ENCODE measurements around the gene S100B. TPM values are rescaled to one million over a fixed set of nuclear protein-coding genes. Genes with fewer than 3 reads are reported as not detected.

The S100B gene
- total RNA-seq, 4 donors from 2014 or later: 0.89 to 4.9 TPM; not detected in 2

DNA sequence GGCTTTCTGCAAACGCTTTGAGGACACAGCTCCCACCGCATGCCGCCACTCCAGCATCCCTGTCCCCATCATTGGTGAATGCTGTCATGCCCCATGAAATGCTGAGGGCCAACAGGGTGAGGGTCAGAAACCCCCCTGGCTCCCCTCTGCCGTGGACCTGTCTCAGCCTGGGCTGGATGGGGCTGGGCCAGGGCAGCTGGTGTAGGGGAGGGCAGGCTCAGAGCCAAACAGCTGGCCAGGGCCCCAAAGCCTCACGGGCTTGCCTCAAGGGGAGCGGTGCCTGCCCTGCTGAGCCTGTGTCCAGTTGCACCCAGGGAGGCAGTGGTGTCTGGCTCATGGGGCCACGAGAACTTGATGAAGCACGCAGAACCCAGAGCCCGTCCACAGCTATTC is 49.7 kb downstream of the S100B start:
- intact Hi-C loops (cut with DNase I): no loop called here
- Histone ChIP-seq H3K36me3 (peaks cover 52 to 57% of the 10 kb centered on the region in 2 donors), H3K27me3 (no peaks in the 10 kb centered on the region), H3K4me1 (peaks cover 0 to 12% of the 10 kb centered on the region in 2 donors), H3K4me3 (replicated peaks in 1 of 3) (no peak overlapping the region), H3K27ac (no peak overlapping the region), H3K9me3 (no peaks in the 10 kb centered on the region)
- 93 to 98% methylated on average over 6 of the region's 9 CpGs for WGBS, 2 donors
- no peak for DNase-seq
- TF ChIP-seq, protein P1, sequence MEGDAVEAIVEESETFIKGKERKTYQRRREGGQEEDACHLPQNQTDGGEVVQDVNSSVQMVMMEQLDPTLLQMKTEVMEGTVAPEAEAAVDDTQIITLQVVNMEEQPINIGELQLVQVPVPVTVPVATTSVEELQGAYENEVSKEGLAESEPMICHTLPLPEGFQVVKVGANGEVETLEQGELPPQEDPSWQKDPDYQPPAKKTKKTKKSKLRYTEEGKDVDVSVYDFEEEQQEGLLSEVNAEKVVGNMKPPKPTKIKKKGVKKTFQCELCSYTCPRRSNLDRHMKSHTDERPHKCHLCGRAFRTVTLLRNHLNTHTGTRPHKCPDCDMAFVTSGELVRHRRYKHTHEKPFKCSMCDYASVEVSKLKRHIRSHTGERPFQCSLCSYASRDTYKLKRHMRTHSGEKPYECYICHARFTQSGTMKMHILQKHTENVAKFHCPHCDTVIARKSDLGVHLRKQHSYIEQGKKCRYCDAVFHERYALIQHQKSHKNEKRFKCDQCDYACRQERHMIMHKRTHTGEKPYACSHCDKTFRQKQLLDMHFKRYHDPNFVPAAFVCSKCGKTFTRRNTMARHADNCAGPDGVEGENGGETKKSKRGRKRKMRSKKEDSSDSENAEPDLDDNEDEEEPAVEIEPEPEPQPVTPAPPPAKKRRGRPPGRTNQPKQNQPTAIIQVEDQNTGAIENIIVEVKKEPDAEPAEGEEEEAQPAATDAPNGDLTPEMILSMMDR (IDR thresholded peaks at IDR 0.05): no peak
- no peak for TF ChIP-seq POLR2A (IDR thresholded peaks at IDR 0.05)

DNA sequence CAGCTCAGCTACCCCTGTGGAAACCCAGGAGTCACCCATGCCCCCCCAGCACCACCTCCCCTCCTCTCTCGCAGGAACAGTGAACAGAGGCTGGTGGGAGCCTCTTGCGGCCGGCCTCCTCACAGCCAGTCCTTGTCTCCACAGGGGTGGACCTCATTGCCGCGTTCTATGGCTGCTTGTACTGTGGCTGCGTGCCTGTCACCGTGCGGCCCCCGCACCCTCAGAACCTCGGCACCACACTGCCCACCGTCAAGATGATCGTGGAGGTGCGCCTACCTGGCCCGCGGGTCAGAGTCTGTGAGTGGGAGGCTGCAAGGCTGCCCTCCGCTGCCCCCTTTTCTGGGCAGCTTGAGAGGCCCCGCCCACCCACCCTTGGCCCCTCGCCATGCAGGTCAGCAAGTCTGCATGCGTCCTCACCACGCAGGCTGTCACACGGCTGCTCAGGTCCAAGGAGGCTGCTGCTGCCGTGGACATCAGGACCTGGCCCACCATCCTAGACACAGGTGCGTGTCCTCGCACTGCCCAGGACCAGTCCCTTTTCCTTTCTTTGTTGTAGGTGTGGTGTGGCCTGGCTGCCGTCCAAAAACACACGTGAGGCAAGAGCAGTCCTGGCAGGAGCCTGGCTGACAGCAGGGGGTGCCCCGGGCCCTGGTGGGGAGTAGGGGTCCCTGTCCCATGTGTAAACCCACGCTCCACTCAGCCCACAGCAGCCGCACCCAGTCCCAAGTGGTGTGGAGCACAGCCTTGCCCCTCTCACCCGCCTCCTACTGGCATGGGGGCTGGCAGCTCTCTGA is 50.3 kb downstream of the S100B start:
- H3K9me3 ChIP-seq: no peaks in the 10 kb centered on the region
- DNase-seq: no peak
- H3K36me3 ChIP-seq: peaks cover 52 to 58% of the 10 kb centered on the region in 2 donors
- peaks cover 0 to 6% of the 10 kb centered on the region in 2 donors for H3K4me1 ChIP-seq
- WGBS, 2 donors: 87 to 92% methylated on average over 8 to 20 of the region's 30 CpGs
- TF ChIP-seq, protein P1 (IDR thresholded peaks at IDR 0.05): no peak
- TF ChIP-seq POLR2A (IDR thresholded peaks at IDR 0.05): no peak
- H3K27me3 ChIP-seq: no peaks in the 10 kb centered on the region
- H3K4me3 ChIP-seq (replicated peaks in 1 of 3): no peak overlapping the region
- intact Hi-C loops (cut with DNase I): no loop called here
- H3K27ac ChIP-seq: no peak overlapping the region

DNA sequence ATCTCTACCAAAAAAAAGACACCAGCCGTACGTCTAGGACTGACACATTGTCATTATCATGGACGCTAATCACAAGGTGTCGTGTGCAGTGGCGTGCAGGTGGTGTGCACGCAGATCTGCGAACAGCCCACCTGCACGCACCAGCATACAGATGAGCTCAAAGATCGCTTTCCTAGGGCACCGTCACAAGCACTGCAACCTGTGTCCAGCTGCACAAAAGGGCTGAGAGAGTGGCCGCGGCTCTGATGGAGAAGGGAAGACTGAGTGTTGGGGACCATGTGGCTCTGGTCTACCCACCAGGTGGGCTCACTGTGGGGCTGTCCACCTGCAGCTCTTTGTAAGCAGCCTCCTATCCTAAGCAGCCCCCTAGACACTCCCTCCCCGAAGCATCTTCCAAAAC is 50.9 kb downstream of the S100B start:
- Histone ChIP-seq H3K4me3 (replicated peaks in 1 of 3) (no peak overlapping the region), H3K27me3 (no peaks in the 10 kb centered on the region), H3K36me3 (peaks cover 52 to 58% of the 10 kb centered on the region in 2 donors), H3K4me1 (peaks cover 0 to under 1% of the 10 kb centered on the region in 2 donors), H3K9me3 (no peaks in the 10 kb centered on the region), H3K27ac (no peak overlapping the region)
- DNase-seq: no peak
- 92 to 96% methylated on average over 13 of the region's 13 CpGs for WGBS, 2 donors
- intact Hi-C loops (cut with DNase I): no loop called here
- TF ChIP-seq, protein P1 (IDR thresholded peaks at IDR 0.05): no peak
- TF ChIP-seq POLR2A (IDR thresholded peaks at IDR 0.05): no peak

DNA sequence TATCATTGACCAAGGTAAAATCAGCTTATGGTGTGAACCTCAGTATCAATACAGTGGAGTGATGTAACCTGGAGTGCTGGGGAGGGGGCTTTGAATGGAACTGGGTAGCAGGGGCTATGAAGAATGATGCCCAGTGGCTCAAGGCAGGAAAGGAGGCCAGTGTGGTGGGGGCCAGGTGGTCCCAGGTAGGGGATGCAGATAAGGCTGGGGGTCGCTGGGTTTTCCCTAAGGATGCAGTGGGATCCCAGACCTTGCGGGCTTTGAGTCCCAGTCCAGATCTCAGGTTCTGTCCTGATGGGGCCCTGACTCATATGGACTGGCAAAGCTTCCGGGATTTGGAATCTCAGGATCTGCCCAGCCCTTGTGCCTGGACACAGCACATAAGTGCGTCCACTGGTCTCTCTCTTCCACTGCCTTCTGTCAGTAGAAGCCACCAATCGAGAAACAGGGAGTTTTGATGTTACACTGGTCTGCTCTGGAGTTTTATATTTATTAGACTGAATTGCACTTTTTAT is 52.0 kb downstream of the S100B start:
- peaks cover 54% of the 10 kb centered on the region in 2 donors for H3K36me3 ChIP-seq
- H3K27me3 ChIP-seq: no peaks in the 10 kb centered on the region
- intact Hi-C loops (cut with DNase I): no loop called here
- H3K9me3 ChIP-seq: no peaks in the 10 kb centered on the region
- TF ChIP-seq, protein P1 (IDR thresholded peaks at IDR 0.05): no peak
- no peak for TF ChIP-seq POLR2A (IDR thresholded peaks at IDR 0.05)
- DNase-seq: no peak
- H3K27ac ChIP-seq: no peak overlapping the region
- WGBS, 2 donors: 96 to 100% methylated on average over 5 of the region's 5 CpGs
- no peak overlapping the region for H3K4me3 ChIP-seq (replicated peaks in 1 of 3)
- H3K4me1 ChIP-seq: no peaks in the 10 kb centered on the region

DNA sequence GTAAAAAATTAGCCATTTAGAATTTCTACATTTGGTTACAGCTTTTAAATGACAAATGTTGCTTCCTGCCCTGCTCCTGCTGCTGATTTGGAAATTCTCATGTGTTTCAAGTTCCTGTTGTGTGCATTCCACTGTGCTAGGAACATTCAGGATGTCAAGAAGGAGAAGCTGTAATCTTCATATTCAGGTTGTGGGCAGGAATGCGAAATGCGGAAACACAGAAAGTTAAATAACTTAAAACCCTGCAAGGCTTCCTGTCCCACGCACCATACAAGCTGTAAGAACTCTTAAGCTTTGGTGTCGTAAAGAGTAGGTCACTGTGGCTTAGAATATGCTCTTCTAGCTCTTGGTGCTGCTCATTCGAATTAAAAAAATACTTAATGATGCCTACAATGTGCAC is 52.6 kb downstream of the S100B start:
- TF ChIP-seq, protein P1 (IDR thresholded peaks at IDR 0.05): no peak
- no peak for TF ChIP-seq POLR2A (IDR thresholded peaks at IDR 0.05)
- no peak overlapping the region for H3K4me3 ChIP-seq (replicated peaks in 1 of 3)
- H3K36me3 ChIP-seq: peaks cover 47 to 48% of the 10 kb centered on the region in 2 donors
- no peaks in the 10 kb centered on the region for H3K27me3 ChIP-seq
- no peak for DNase-seq
- no peaks in the 10 kb centered on the region for H3K9me3 ChIP-seq
- H3K27ac ChIP-seq: no peak overlapping the region
- intact Hi-C loops (cut with DNase I): no loop called here
- H3K4me1 ChIP-seq: no peaks in the 10 kb centered on the region
- WGBS, 2 donors: 84 to 92% methylated on average over 5 of the region's 5 CpGs
